ENCODE results near the gene CELSR1. TPM values are rescaled to one million over a fixed set of nuclear protein-coding genes. Genes with fewer than 3 reads are reported as not detected.

The CELSR1 gene
- total RNA-seq, 2 donors from 2014 or later = 24.2 to 38.2 TPM

DNA sequence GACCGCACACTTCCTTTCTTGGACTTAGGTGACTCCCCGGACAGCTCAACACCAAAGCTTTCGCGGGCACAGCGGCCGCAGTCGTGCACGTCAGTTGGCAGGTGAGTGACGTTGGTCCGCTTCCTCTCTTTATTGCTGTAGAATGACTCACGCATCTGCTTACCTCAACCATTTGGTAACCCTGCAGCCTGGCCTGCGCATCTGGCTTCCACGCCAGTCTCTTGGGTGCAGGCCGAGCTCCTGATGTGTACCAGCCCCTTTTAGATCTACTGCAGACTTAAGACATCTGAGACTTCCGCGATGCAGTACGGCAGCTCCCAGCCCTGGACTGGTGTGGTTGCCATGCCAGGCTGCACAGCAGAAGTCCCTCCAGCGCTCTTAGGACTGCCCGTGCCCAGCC is 214.3 kb downstream of the CELSR1 start:
- intact Hi-C loops (cut with DNase I) = no loop called here
- no peak for DNase-seq (ENCODE audit: low spot score)
- Histone ChIP-seq H3K36me3 (no peaks in the 10 kb centered on the region), H3K27ac (no peak overlapping the region), H3K4me3 (no peak overlapping the region), H3K4me1 (replicated peaks) (no peaks in the 10 kb centered on the region), H3K9me3 (no peaks in the 10 kb centered on the region), H3K27me3 (replicated peaks; ENCODE audit: insufficient read depth) (no peaks in the 10 kb centered on the region)
- TF ChIP-seq POLR2A (IDR thresholded peaks at IDR 0.05) (no peak), POLR2AphosphoS5 (IDR thresholded peaks at IDR 0.05) (no peak), CTCF (IDR thresholded peaks at IDR 0.05) (no peak)
- WGBS = 97% methylated on average over 19 of the region's 19 CpGs

GRCh38 chr22:46322711-46323110 is 214.7 kb downstream of the CELSR1 start:
- H3K4me1 ChIP-seq (replicated peaks) = no peaks in the 10 kb centered on the region
- 95% methylated on average over 15 of the region's 15 CpGs for WGBS
- H3K27me3 ChIP-seq (replicated peaks; ENCODE audit: insufficient read depth) = no peaks in the 10 kb centered on the region
- H3K27ac ChIP-seq = no peak overlapping the region
- intact Hi-C loops (cut with DNase I) = no loop called here
- no peaks in the 10 kb centered on the region for H3K9me3 ChIP-seq
- H3K36me3 ChIP-seq = no peaks in the 10 kb centered on the region
- no peak for TF ChIP-seq POLR2AphosphoS5 (IDR thresholded peaks at IDR 0.05)
- no peak for TF ChIP-seq POLR2A (IDR thresholded peaks at IDR 0.05)
- no peak for TF ChIP-seq CTCF (IDR thresholded peaks at IDR 0.05)
- no peak overlapping the region for H3K4me3 ChIP-seq
- no peak for DNase-seq (ENCODE audit: low spot score)

DNA sequence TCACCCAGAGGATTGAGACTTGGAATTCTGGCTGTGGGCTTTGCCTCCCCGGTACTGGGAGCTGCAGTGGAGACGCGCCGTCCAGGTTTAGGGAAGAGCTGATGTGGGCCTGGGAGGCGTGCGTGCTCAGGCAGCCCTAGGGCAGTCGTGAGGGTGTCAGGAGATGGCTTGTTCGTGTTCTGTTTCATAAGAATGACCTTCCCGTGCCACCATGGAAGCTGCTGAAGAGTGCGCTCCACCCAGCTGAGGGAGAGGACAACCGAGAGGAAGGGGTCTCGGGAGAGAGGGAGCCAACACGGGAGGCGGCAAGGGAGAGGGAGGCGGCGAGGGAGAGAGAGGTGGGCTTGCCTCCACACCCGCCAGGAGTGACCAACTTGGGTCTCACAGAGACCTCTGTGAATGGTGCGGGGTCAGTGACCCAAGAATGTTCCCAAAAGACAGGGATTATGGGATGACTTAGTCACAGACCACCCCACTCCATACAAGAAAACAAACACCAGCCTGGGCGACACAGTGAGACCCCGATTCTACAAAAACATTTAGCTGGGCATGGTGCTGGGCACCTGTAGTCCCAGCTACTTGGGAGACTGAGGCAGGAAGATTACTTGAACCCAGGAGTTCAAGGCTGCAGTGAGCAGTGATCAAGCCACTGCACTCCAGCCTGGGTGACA is 216.6 kb downstream of the CELSR1 start:
- no peaks in the 10 kb centered on the region for H3K27me3 ChIP-seq (replicated peaks; ENCODE audit: insufficient read depth)
- DNase-seq (ENCODE audit: low spot score) = no peak
- TF ChIP-seq POLR2A (IDR thresholded peaks at IDR 0.05) (no peak), POLR2AphosphoS5 (IDR thresholded peaks at IDR 0.05) (no peak), CTCF (IDR thresholded peaks at IDR 0.05) (no peak)
- intact Hi-C loops (cut with DNase I) = no loop called here
- H3K27ac ChIP-seq = no peak overlapping the region
- no peaks in the 10 kb centered on the region for H3K9me3 ChIP-seq
- no peaks in the 10 kb centered on the region for H3K4me1 ChIP-seq (replicated peaks)
- no peak overlapping the region for H3K4me3 ChIP-seq
- H3K36me3 ChIP-seq = no peaks in the 10 kb centered on the region
- WGBS = 93% methylated on average over 20 of the region's 20 CpGs

GRCh38 chr22:46320166-46320710 is 217.2 kb downstream of the CELSR1 start:
- no peaks in the 10 kb centered on the region for H3K36me3 ChIP-seq
- WGBS = 91% methylated on average over 14 of the region's 14 CpGs
- intact Hi-C loops (cut with DNase I) = no loop called here

More at GRCh38 chr22:46320166-46320710, 217.2 kb downstream of the CELSR1 start:
- H3K9me3 ChIP-seq = no peaks in the 10 kb centered on the region
- no peak for DNase-seq (ENCODE audit: low spot score)
- H3K27me3 ChIP-seq (replicated peaks; ENCODE audit: insufficient read depth) = no peaks in the 10 kb centered on the region
- H3K27ac ChIP-seq = no peak overlapping the region
- H3K4me3 ChIP-seq = no peak overlapping the region
- no peaks in the 10 kb centered on the region for H3K4me1 ChIP-seq (replicated peaks)
- TF ChIP-seq POLR2A (IDR thresholded peaks at IDR 0.05) (no peak), CTCF (IDR thresholded peaks at IDR 0.05) (no peak)
